Fibroblast of lung (primary cell): ENCODE results near the gene UBE3A. TPM values are rescaled to one million over a fixed set of nuclear protein-coding genes. Genes with fewer than 3 reads are reported as not detected.

ENCODE experiments used
- DNase-seq, 2 donors: peaks; one replicate each; pipeline versions ENCODE4 v3.0.0 to v3.0.0-alpha.2; 2010; ENCODE audit warnings: low read depth in 2 of 2
- H2AFZ ChIP-seq: 2 replicates; pipeline ENCODE4 v1.5.1; 2012; ENCODE audit warnings: low read length, control low read depth, inconsistent platforms
- H3K27ac ChIP-seq: 2 replicates; pipeline ENCODE4 v1.5.1; 2011; ENCODE audit warnings: low read length, control low read depth; ENCODE audit not compliant: insufficient read depth
- H3K27me3 ChIP-seq: 2 replicates; pipeline ENCODE4 v1.5.1; 2011; ENCODE audit warnings: mild to moderate bottlenecking, low read length; ENCODE audit not compliant: control insufficient read depth, insufficient read depth
- H3K36me3 ChIP-seq: 2 replicates; pipeline ENCODE4 v1.5.1; 2011; ENCODE audit warnings: low read length; ENCODE audit not compliant: control insufficient read depth, insufficient read depth
- H3K4me1 ChIP-seq: 2 replicates; pipeline ENCODE4 v1.5.1; 2011; ENCODE audit warnings: low read length; ENCODE audit not compliant: control insufficient read depth, insufficient read depth; ENCODE audit errors: extremely low read depth
- H3K4me2 ChIP-seq: 2 replicates; pipeline ENCODE4 v1.5.1; 2011; ENCODE audit warnings: low read length, control low read depth; ENCODE audit not compliant: insufficient read depth; ENCODE audit errors: extremely low read depth
- H3K4me3 ChIP-seq, 4 experiments: fragments of 200-600 bp in 1 of 4; sonication (generic) in 1 of 4; replicated peaks in 1 of 4; 2 replicates each; pipeline ENCODE4 v1.5.1; 2011 to 2016; ENCODE audit warnings: low read length in 4 of 4, low read depth in 3 of 4, mild to moderate bottlenecking in 3 of 4, control low read depth in 2 of 4, inconsistent platforms in 1 of 4, mixed read lengths in 1 of 4; ENCODE audit not compliant: insufficient read depth in 1 of 4; ENCODE audit errors: control extremely low read depth in 1 of 4
- H3K79me2 ChIP-seq: 2 replicates; pipeline ENCODE4 v1.5.1; 2012; ENCODE audit warnings: mild to moderate bottlenecking, low read length, inconsistent platforms; ENCODE audit not compliant: control insufficient read depth, insufficient read depth
- H3K9ac ChIP-seq: 2 replicates; pipeline ENCODE4 v1.5.1; 2011; ENCODE audit warnings: mild to moderate bottlenecking, low read length, control low read depth; ENCODE audit not compliant: insufficient read depth
- H3K9me3 ChIP-seq: 2 replicates; pipeline ENCODE4 v1.5.1; 2012; ENCODE audit warnings: low read depth, low read length; ENCODE audit not compliant: control insufficient read depth, insufficient read depth
- H4K20me1 ChIP-seq: 2 replicates; pipeline ENCODE4 v1.5.1; 2011; ENCODE audit warnings: low read length; ENCODE audit not compliant: control insufficient read depth, insufficient read depth; ENCODE audit errors: extremely low read depth
- CTCF ChIP-seq, 2 donors: IDR thresholded peaks in 1 of 2; conservative IDR thresholded peaks in 1 of 2; 1 replicate in 1 of 2; 2 replicates in 1 of 2; pipeline ENCODE4 v1.5.1; 2011 to 2012; ENCODE audit warnings: low read length in 2 of 2, control low read depth in 1 of 2, inconsistent platforms in 1 of 2, low read depth in 1 of 2, mild to moderate bottlenecking in 1 of 2
- EZH2 ChIP-seq: IDR thresholded peaks from 2 replicates; pipeline ENCODE4 v1.5.1; 2012; ENCODE audit warnings: low read length, control low read depth, mild to moderate bottlenecking; ENCODE audit errors: missing control alignments
- polyA plus RNA-seq, 2 donors: library from polyadenylated mRNA; depleted of rRNA in 1 of 2; stranded (reverse) in 1 of 2; unstranded in 1 of 2; fragments of >200 nt; gene quantifications; 2 replicates each; pipeline ENCODE4 v1.2.1, GENCODE V29; 2011 to 2012; ENCODE audit warnings: missing spikeins in 1 of 2
- total RNA-seq: library from RNA; depleted of rRNA; stranded (reverse); fragments of >200 nt; gene quantifications from 2 replicates; pipeline ENCODE4 v1.2.1, GENCODE V29; 2014

The UBE3A gene
- total and polyA plus RNA-seq, 2 donors (not counting 1 experiment from before 2014, with no cell fraction given), result 37.2 to 71.5 TPM

- DNase-seq, result peak in 1 of 2 donors; percentile 34
- H3K4me3 ChIP-seq, result peak overlapping the region in 1 of 4 experiments; percentile 14
- H3K9ac ChIP-seq, result no peak overlapping the region
- H3K4me1 ChIP-seq, result peaks cover 8% of the 10 kb centered on the region
- H2AFZ ChIP-seq, result no peak overlapping the region
- peaks cover 44% of the 10 kb centered on the region for H3K79me2 ChIP-seq
- H4K20me1 ChIP-seq, result no peaks in the 10 kb centered on the region
- TF ChIP-seq EZH2 (no peak), CTCF (conservative IDR thresholded peaks at IDR 0.05 in 1 of 2, IDR thresholded peaks at IDR 0.05 in 1 of 2; ENCODE audit: low read depth in 1 of 2, low read length in 2 of 2) (no peak)
- H3K27me3 ChIP-seq, result no peaks in the 10 kb centered on the region
- no peaks in the 10 kb centered on the region for H3K36me3 ChIP-seq
- H3K4me2 ChIP-seq, result peak overlapping the region; percentile 30
- H3K9me3 ChIP-seq, result no peaks in the 10 kb centered on the region
- H3K27ac ChIP-seq, result peak overlapping the region; percentile 2
Measured at GRCh38 chr15:25392806-25393205, 46.0 kb downstream of the UBE3A start.

GRCh38 chr15:25391971-25392721 is 46.7 kb downstream of the UBE3A start:
- Histone ChIP-seq H3K27ac (peak overlapping the region; percentile 2), H3K4me3 (peak overlapping the region in 1 of 4 experiments; percentile 14), H3K36me3 (no peaks in the 10 kb centered on the region)

GRCh38 chr15:25385986-25386385 is 52.8 kb downstream of the UBE3A start:
- no peak overlapping the region for H2AFZ ChIP-seq
- no peak for TF ChIP-seq CTCF (conservative IDR thresholded peaks at IDR 0.05 in 1 of 2, IDR thresholded peaks at IDR 0.05 in 1 of 2; ENCODE audit: low read depth in 1 of 2, low read length in 2 of 2)
- no peaks in the 10 kb centered on the region for H4K20me1 ChIP-seq
- no peak for DNase-seq
- no peaks in the 10 kb centered on the region for H3K27me3 ChIP-seq
- no peak overlapping the region for H3K27ac ChIP-seq
- peaks cover 58% of the 10 kb centered on the region for H3K79me2 ChIP-seq
- H3K9ac ChIP-seq, result no peak overlapping the region
- H3K4me3 ChIP-seq, result no peak overlapping the region
- no peaks in the 10 kb centered on the region for H3K36me3 ChIP-seq
- no peaks in the 10 kb centered on the region for H3K4me1 ChIP-seq
- H3K9me3 ChIP-seq, result no peaks in the 10 kb centered on the region
- H3K4me2 ChIP-seq, result no peak overlapping the region

More at GRCh38 chr15:25391971-25392721, 46.7 kb downstream of the UBE3A start:
- H3K4me2 ChIP-seq, result peak overlapping the region; percentile 11
- no peaks in the 10 kb centered on the region for H3K9me3 ChIP-seq
- H3K79me2 ChIP-seq, result peaks cover 44% of the 10 kb centered on the region
- peaks cover 8% of the 10 kb centered on the region for H3K4me1 ChIP-seq
- TF ChIP-seq CTCF (conservative IDR thresholded peaks at IDR 0.05 in 1 of 2, IDR thresholded peaks at IDR 0.05 in 1 of 2; ENCODE audit: low read depth in 1 of 2, low read length in 2 of 2) (no peak), EZH2 (no peak)
- H3K27me3 ChIP-seq, result no peaks in the 10 kb centered on the region
- DNase-seq, result peak; percentile 67 to 78
- no peak overlapping the region for H2AFZ ChIP-seq
- H3K9ac ChIP-seq, result no peak overlapping the region
- H4K20me1 ChIP-seq, result no peaks in the 10 kb centered on the region
